ENCODE data around the gene HVCN1. TPM values are rescaled to one million over a fixed set of nuclear protein-coding genes. Genes with fewer than 3 reads are reported as not detected.
"Not testable (repeated sequence)": the region's sequence is repeated elsewhere in the genome, so short reads cannot be mapped to it uniquely, and the experiment has no call there.

Gene HVCN1
- 18.5 TPM for total RNA-seq

- Histone ChIP-seq H3K4me1 (ENCODE audit: insufficient read depth, low read length) (peaks cover 84% of the 10 kb centered on the region), H3K4me3 (ENCODE audit: low read length) (peak within 1 kb of the TSS; percentile 60), H3K27me3 (ENCODE audit: insufficient read depth, low read length) (no peaks in the 10 kb centered on the region), H3K9me3 (ENCODE audit: low read depth, low read length) (no peaks in the 10 kb centered on the region)
Observed at GRCh38 chr12:110688446-110689280, at the start of gene HVCN1. HVCN1 (minus strand) TSS chr12:110689115; CDS start chr12:110683245, 5,870 bp downstream.

DNA sequence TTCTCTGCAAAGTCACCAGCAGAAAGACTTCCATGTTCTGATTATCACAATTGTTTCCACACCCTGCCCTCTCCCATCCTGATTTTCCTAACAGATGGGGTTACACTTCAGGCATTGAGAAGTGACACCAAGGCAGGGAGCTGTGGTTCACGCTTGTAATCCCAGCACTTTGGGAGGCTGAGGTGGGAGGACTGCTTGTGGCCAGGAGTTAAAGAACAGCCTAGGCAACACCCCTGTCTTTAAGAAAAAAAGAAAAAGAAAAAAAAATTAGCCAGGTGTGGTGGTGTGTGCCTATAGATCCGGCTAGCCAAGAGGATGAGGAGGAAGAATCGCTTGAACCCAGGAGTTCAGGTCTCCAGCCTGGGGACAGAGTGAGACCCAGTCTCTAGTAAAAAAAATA is 48.6 kb upstream of the HVCN1 start:
- Histone ChIP-seq H3K27me3 (ENCODE audit: insufficient read depth, low read length) (no peaks in the 10 kb centered on the region), H3K4me1 (ENCODE audit: insufficient read depth, low read length) (peaks cover 62% of the 10 kb centered on the region), H3K9me3 (ENCODE audit: low read depth, low read length) (no peaks in the 10 kb centered on the region), H3K4me3 (ENCODE audit: low read length) (no peak overlapping the region)

DNA sequence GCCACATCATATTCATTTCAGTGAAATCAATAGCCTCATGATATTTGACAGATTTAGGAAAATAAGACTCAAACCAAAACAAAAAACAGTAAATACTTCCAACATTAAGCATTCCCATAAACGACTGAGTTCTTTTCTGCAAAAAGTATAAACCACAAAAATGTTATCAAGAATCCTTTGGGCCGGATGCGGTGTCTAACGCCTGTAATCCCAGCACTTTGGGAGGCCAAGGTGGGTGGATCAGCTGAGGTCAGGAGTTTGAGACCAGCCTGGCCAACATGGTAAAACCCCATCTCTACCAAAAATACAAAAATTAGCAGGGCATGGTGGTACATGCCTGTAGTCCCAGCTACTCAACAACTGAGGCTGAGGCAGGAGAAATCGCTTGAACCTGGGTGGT is 48.1 kb upstream of the HVCN1 start:
- not testable (repeated sequence) for H3K9me3 ChIP-seq (ENCODE audit: low read depth, low read length); H3K27me3 ChIP-seq (ENCODE audit: insufficient read depth, low read length); H3K4me3 ChIP-seq (ENCODE audit: low read length)
- H3K4me1 ChIP-seq (ENCODE audit: insufficient read depth, low read length), result peaks cover 62% of the 10 kb centered on the region

DNA sequence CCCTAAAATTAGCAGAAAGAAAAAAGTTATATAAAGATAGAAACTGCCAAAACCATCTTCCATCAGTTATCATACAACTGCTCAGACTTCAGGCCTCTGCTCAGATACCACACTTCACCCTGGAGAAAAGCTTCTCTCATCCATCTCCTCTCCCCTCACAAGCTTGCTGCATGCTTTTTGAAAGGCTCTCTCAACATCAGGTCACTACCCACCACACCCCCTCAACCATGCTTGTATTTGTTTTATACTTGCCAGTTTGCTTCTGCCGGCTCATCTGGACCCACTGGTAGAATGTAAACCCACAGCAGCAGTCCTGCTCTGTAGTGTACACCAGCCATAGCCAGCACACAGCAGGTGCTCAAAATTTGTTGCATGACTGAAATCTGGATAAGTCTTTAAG is 45.0 kb upstream of the HVCN1 start:
- H3K4me3 ChIP-seq (ENCODE audit: low read length), result no peak overlapping the region
- H3K4me1 ChIP-seq (ENCODE audit: insufficient read depth, low read length), result peaks cover 46% of the 10 kb centered on the region

DNA sequence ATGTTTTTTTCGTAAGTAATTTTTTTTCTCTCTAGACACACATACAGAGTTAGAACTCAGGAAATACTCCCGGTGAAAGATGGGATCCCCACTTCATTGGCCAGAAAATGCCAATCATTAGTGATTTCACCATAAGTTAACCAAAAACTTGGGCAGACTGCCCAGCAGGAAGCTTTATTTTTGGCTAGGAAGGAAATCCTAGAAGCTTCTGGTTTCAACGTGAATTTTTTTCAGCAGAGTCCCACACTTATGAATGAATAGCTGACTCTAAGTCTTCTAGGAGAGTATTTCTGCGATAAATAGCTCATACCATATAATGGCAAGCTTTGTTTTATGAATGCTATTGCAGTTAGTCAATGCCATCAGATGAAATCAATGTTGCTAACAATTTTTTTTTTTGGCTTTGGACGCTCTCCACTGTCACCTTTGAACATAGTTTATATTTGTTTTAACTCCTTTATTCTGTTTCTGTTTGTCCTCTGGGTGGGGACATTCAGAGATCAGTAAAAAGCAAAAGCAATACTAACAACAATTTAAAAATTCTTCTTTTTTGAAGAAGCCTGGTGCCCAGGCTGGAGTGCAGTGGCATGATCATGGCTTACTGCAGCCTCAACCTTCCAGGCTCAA is 44.3 kb upstream of the HVCN1 start:
- H3K4me3 ChIP-seq (ENCODE audit: low read length), result no peak overlapping the region
- peaks cover 42% of the 10 kb centered on the region for H3K4me1 ChIP-seq (ENCODE audit: insufficient read depth, low read length)
- H3K27me3 ChIP-seq (ENCODE audit: insufficient read depth, low read length), result no peaks in the 10 kb centered on the region

More for the DNA sequence above, 45.0 kb upstream of the HVCN1 start:
- H3K9me3 ChIP-seq (ENCODE audit: low read depth, low read length), result no peaks in the 10 kb centered on the region
- H3K27me3 ChIP-seq (ENCODE audit: insufficient read depth, low read length), result no peaks in the 10 kb centered on the region

DNA sequence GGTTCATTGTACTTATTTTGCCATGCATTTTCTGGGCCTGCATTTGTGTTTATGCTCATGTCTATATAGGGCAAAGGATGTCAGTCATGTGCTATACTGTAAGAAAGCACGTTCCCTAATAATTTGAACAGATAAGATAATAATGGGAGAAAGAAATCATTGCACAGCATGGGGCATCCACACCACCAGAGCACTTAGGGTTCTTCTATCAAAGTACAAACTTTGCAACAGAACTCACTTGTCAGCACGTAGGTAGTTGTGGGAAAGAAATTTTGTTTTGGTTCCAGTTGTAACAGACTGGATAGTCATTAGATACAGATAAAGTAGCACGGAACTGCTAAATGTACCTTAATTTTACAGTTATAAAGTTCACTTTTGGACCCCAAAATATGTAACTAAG is 43.7 kb upstream of the HVCN1 start:
- H3K4me1 ChIP-seq (ENCODE audit: insufficient read depth, low read length), result peaks cover 35% of the 10 kb centered on the region
- no peak overlapping the region for H3K4me3 ChIP-seq (ENCODE audit: low read length)
- H3K9me3 ChIP-seq (ENCODE audit: low read depth, low read length), result no peaks in the 10 kb centered on the region
- no peaks in the 10 kb centered on the region for H3K27me3 ChIP-seq (ENCODE audit: insufficient read depth, low read length)

More for the DNA sequence above, 44.3 kb upstream of the HVCN1 start:
- no peaks in the 10 kb centered on the region for H3K9me3 ChIP-seq (ENCODE audit: low read depth, low read length)

- H3K4me1 ChIP-seq (ENCODE audit: insufficient read depth, low read length), result peaks cover 37% of the 10 kb centered on the region
- H3K9me3 ChIP-seq (ENCODE audit: low read depth, low read length), result no peaks in the 10 kb centered on the region
- no peak overlapping the region for H3K4me3 ChIP-seq (ENCODE audit: low read length)
- no peaks in the 10 kb centered on the region for H3K27me3 ChIP-seq (ENCODE audit: insufficient read depth, low read length)
Observed at GRCh38 chr12:110731479-110731878, 42.6 kb upstream of the HVCN1 start.

GRCh38 chr12:110728628-110729027 is 39.7 kb upstream of the HVCN1 start:
- no peaks in the 10 kb centered on the region for H3K27me3 ChIP-seq (ENCODE audit: insufficient read depth, low read length)
- no peaks in the 10 kb centered on the region for H3K9me3 ChIP-seq (ENCODE audit: low read depth, low read length)
- H3K4me1 ChIP-seq (ENCODE audit: insufficient read depth, low read length), result peaks cover 22% of the 10 kb centered on the region
- H3K4me3 ChIP-seq (ENCODE audit: low read length), result no peak overlapping the region

- Histone ChIP-seq H3K4me1 (ENCODE audit: insufficient read depth, low read length) (peaks cover 15% of the 10 kb centered on the region), H3K4me3 (ENCODE audit: low read length) (no peak overlapping the region), H3K9me3 (ENCODE audit: low read depth, low read length) (no peaks in the 10 kb centered on the region), H3K27me3 (ENCODE audit: insufficient read depth, low read length) (no peaks in the 10 kb centered on the region)
Observed at GRCh38 chr12:110726708-110727369, 37.9 kb upstream of the HVCN1 start.

GRCh38 chr12:110726028-110726427 is 37.1 kb upstream of the HVCN1 start:
- no peaks in the 10 kb centered on the region for H3K9me3 ChIP-seq (ENCODE audit: low read depth, low read length)
- H3K4me1 ChIP-seq (ENCODE audit: insufficient read depth, low read length), result peaks cover 15% of the 10 kb centered on the region
- H3K4me3 ChIP-seq (ENCODE audit: low read length), result no peak overlapping the region
- no peaks in the 10 kb centered on the region for H3K27me3 ChIP-seq (ENCODE audit: insufficient read depth, low read length)

GRCh38 chr12:110725267-110725666 is 36.4 kb upstream of the HVCN1 start:
- no peaks in the 10 kb centered on the region for H3K9me3 ChIP-seq (ENCODE audit: low read depth, low read length)
- no peak overlapping the region for H3K4me3 ChIP-seq (ENCODE audit: low read length)
- no peaks in the 10 kb centered on the region for H3K27me3 ChIP-seq (ENCODE audit: insufficient read depth, low read length)
- H3K4me1 ChIP-seq (ENCODE audit: insufficient read depth, low read length), result peaks cover 15% of the 10 kb centered on the region

- H3K27me3 ChIP-seq (ENCODE audit: insufficient read depth, low read length); H3K4me3 ChIP-seq (ENCODE audit: low read length); H3K9me3 ChIP-seq (ENCODE audit: low read depth, low read length); H3K4me1 ChIP-seq (ENCODE audit: insufficient read depth, low read length): not testable (repeated sequence)
Observed at GRCh38 chr12:110722892-110723291, 34.0 kb upstream of the HVCN1 start.

- no peaks in the 10 kb centered on the region for H3K27me3 ChIP-seq (ENCODE audit: insufficient read depth, low read length)
Observed at GRCh38 chr12:110721570-110721969, 32.7 kb upstream of the HVCN1 start.

DNA sequence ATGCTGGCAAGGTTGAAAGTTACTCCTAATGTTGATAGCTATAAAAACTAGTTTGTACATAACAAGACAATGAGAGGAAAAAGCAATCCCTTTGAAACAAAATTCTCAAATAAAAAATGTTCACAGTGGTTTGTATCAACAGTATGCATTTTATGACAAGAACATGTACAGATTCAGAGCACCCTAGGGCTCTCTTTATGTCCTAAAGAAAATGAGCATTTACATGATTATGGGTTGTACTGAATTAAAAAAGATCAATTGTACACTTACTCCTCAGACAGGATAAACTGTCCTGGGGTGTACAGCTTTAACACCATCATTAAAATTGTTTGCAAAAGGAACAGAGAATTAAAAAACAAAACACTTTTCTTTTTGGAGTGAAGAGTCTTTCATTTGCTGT is 31.6 kb upstream of the HVCN1 start:
- Histone ChIP-seq H3K27me3 (ENCODE audit: insufficient read depth, low read length) (no peaks in the 10 kb centered on the region), H3K4me1 (ENCODE audit: insufficient read depth, low read length) (no peaks in the 10 kb centered on the region), H3K9me3 (ENCODE audit: low read depth, low read length) (no peaks in the 10 kb centered on the region), H3K4me3 (ENCODE audit: low read length) (no peak overlapping the region)

More at GRCh38 chr12:110721570-110721969, 32.7 kb upstream of the HVCN1 start:
- Histone ChIP-seq H3K4me3 (ENCODE audit: low read length) (no peak overlapping the region), H3K4me1 (ENCODE audit: insufficient read depth, low read length) (peaks cover under 1% of the 10 kb centered on the region), H3K9me3 (ENCODE audit: low read depth, low read length) (no peaks in the 10 kb centered on the region)

DNA sequence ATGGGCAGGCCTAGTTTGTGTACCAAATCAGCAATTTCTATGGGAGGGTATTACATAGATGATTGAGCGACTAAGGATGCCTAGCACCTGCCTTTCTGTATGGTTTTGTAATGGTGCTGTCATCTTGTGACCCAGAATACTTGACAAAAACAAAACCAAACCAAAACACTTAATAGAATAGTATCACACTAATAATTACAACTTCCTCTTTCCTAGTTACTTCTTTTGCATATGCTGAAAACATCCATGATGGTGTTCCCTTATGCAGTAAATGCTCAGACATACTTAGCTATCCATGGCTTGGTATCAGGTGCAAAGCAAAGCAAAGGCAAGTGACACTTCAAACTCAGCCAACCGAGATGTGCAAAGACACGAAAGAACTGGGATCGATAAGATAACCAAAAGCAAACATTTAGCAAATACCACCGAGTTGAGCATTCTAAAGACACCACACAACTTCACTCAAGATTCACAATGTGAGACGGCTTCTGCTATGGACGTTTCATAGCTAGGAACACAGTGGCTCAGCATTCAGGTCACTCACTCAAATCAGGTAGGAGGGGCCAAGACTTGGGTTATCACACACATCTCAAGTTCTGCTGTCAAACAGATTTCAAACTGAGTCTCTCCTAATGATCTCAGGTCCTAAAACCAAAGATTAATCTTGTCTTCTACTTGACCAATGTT is 29.4 kb upstream of the HVCN1 start:
- Histone ChIP-seq H3K9me3 (ENCODE audit: low read depth, low read length) (no peaks in the 10 kb centered on the region), H3K4me3 (ENCODE audit: low read length) (no peak overlapping the region), H3K27me3 (ENCODE audit: insufficient read depth, low read length) (no peaks in the 10 kb centered on the region), H3K4me1 (ENCODE audit: insufficient read depth, low read length) (no peaks in the 10 kb centered on the region)

Data from mononuclear cell (primary cell).